Hepatocyte (in vitro differentiated cells): ENCODE measurements around the gene MGMT. TPM values are rescaled to one million over a fixed set of nuclear protein-coding genes. Genes with fewer than 3 reads are reported as not detected.

Source experiments
- DNase-seq: peaks from one replicate; pipeline ENCODE4 v3.0.0-alpha.2; 2016; ENCODE audit warnings: low spot score
- H2AFZ ChIP-seq: fragments of 200-600 bp; sonication (generic); 2 replicates; pipeline ENCODE4 v1.6.0; 2016; ENCODE audit warnings: antibody characterized with exemption, mild to moderate bottlenecking
- H3K27ac ChIP-seq: fragments of 200-600 bp; sonication (generic); 2 replicates; pipeline ENCODE4 v1.5.1; 2016; ENCODE audit warnings: mild to moderate bottlenecking
- H3K27me3 ChIP-seq: fragments of 200-600 bp; sonication (generic); 2 replicates; pipeline ENCODE4 v1.6.1; 2016
- H3K36me3 ChIP-seq: fragments of 200-600 bp; sonication (generic); replicated peaks from 2 replicates; pipeline ENCODE4 v1.5.1; 2016; ENCODE audit warnings: low read depth; ENCODE audit not compliant: insufficient read depth
- H3K4me1 ChIP-seq: fragments of 200-600 bp; sonication (generic); 2 replicates; pipeline ENCODE4 v1.5.1; 2016; ENCODE audit warnings: mild to moderate bottlenecking, moderate library complexity; ENCODE audit not compliant: insufficient read depth
- H3K4me2 ChIP-seq: fragments of 200-600 bp; sonication (generic); 2 replicates; pipeline ENCODE4 v1.6.0; 2016
- H3K4me3 ChIP-seq: fragments of 200-600 bp; sonication (generic); 2 replicates; pipeline ENCODE4 v1.5.1; 2016; ENCODE audit warnings: mild to moderate bottlenecking
- H3K79me2 ChIP-seq: fragments of 200-600 bp; sonication (generic); 2 replicates; pipeline ENCODE4 v1.6.0; 2017; ENCODE audit warnings: mild to moderate bottlenecking
- H3K9me2 ChIP-seq: fragments of 200-600 bp; sonication (generic); replicated peaks from 2 replicates; pipeline ENCODE4 v1.6.0; 2017; ENCODE audit warnings: mild to moderate bottlenecking; ENCODE audit not compliant: insufficient read depth
- H3K9me3 ChIP-seq: fragments of 200-600 bp; sonication (generic); 2 replicates; pipeline ENCODE4 v1.5.1; 2016; ENCODE audit warnings: low read depth, mild to moderate bottlenecking
- H4K20me1 ChIP-seq: fragments of 200-600 bp; sonication (generic); 2 replicates; pipeline ENCODE4 v1.6.0; 2016; ENCODE audit warnings: mild to moderate bottlenecking; ENCODE audit not compliant: insufficient read depth, poor library complexity, severe bottlenecking
- EZH2 ChIP-seq: fragments of 200-600 bp; sonication (generic); IDR thresholded peaks from 2 replicates; pipeline ENCODE4 v1.6.1; 2016; ENCODE audit warnings: antibody characterized with exemption, mild to moderate bottlenecking, borderline replicate concordance
- EZH2phosphoT487 ChIP-seq: fragments of 200-600 bp; sonication (generic); IDR thresholded peaks from one replicate; pipeline ENCODE4 v1.6.1; 2018; ENCODE audit warnings: antibody characterized with exemption, mild to moderate bottlenecking, low read depth, moderate library complexity; ENCODE audit not compliant: unreplicated experiment, severe bottlenecking
- WGBS: methylation state at CpG from one replicate; pipeline ENCODE4 v1.1.6; 2016; ENCODE audit warnings: low lambda C conversion rate; ENCODE audit errors: missing lambda C conversion rate; 5-methylcytosine and 5-hydroxymethylcytosine counted together
- polyA plus RNA-seq: library from polyadenylated mRNA; unstranded; fragments of >200 nt; fragmentation: Nextera tagmentation; extraction: Ambion mirVana; gene quantifications from 2 replicates; pipeline ENCODE4 v1.2.1, GENCODE V29; 2016
- total RNA-seq: library from RNA; depleted of rRNA; stranded (reverse); fragments of >200 nt; gene quantifications from 2 replicates; pipeline ENCODE4 v1.2.3, GENCODE V29; 2014
- TF ChIP-seq, protein P1 (sequence below): fragments of 200-600 bp; sonication (generic); IDR thresholded peaks from 2 replicates; pipeline ENCODE4 v1.5.1; 2016; ENCODE audit warnings: antibody characterized with exemption, mild to moderate bottlenecking; ENCODE audit not compliant: poor library complexity

MGMT gene
- total and polyA plus RNA-seq, 2 experiments from 2014 or later = 41.5 to 41.9 TPM

DNA sequence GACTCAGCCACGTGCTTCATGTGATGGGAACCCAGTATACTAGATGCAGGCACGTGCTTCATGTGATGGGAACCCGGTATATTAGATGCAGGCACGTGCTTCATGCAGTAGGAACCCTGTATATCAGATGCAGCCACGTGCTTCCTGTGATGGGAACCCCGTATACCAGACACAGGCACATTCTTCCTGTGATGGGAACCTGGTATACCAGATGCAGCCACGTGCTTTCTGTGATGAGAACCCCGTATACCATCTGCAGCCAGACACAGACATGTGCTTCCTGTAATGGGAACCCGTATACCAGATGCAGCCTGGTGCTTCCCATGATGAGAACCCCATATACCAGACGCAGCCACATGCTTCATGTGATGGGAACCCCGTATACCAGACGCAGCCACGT lies 44.0 kb downstream of the MGMT start:
- no peak for DNase-seq

DNA sequence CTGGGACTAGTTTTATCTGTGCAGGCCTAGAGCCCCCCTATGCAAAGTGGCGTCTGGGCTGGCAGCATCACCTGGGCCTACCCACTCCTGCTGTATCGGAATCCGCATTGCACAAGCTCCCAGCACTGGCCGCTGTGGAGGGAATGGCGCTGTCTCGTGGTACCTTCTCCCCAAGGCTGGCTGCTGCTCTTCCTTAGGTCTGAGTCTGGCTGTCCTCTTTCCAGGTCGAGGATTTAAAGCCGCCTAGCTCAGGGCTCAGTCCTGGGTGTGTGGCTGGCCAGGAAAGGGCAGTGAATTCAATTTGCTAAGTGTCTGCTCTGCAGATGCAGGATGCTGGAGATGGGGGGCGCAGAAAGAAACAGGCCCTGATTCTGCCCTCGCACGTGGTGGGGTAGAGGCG lies 44.7 kb downstream of the MGMT start:
- DNase-seq = no peak
- TF ChIP-seq, protein P1, sequence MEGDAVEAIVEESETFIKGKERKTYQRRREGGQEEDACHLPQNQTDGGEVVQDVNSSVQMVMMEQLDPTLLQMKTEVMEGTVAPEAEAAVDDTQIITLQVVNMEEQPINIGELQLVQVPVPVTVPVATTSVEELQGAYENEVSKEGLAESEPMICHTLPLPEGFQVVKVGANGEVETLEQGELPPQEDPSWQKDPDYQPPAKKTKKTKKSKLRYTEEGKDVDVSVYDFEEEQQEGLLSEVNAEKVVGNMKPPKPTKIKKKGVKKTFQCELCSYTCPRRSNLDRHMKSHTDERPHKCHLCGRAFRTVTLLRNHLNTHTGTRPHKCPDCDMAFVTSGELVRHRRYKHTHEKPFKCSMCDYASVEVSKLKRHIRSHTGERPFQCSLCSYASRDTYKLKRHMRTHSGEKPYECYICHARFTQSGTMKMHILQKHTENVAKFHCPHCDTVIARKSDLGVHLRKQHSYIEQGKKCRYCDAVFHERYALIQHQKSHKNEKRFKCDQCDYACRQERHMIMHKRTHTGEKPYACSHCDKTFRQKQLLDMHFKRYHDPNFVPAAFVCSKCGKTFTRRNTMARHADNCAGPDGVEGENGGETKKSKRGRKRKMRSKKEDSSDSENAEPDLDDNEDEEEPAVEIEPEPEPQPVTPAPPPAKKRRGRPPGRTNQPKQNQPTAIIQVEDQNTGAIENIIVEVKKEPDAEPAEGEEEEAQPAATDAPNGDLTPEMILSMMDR = no peak
- no peak for TF ChIP-seq EZH2phosphoT487
- no peak for TF ChIP-seq EZH2
- H3K4me3 ChIP-seq = no peak overlapping the region
- no peak overlapping the region for H3K27ac ChIP-seq
- no peak overlapping the region for H2AFZ ChIP-seq
- 96% methylated on average over 12 of the region's 12 CpGs for WGBS
- H3K9me3 ChIP-seq = no peaks in the 10 kb centered on the region
- H3K36me3 ChIP-seq = no peaks in the 10 kb centered on the region
- H3K4me2 ChIP-seq = no peak overlapping the region
- no peaks in the 10 kb centered on the region for H3K9me2 ChIP-seq
- no peaks in the 10 kb centered on the region for H3K4me1 ChIP-seq
- no peaks in the 10 kb centered on the region for H4K20me1 ChIP-seq
- peaks cover 15% of the 10 kb centered on the region for H3K79me2 ChIP-seq
- H3K27me3 ChIP-seq = no peaks in the 10 kb centered on the region

More for the DNA sequence above, 44.0 kb downstream of the MGMT start:
- peaks cover 20% of the 10 kb centered on the region for H3K79me2 ChIP-seq
- H3K27ac ChIP-seq = no peak overlapping the region
- no peaks in the 10 kb centered on the region for H3K27me3 ChIP-seq
- TF ChIP-seq EZH2phosphoT487 (no peak), EZH2 (no peak)
- TF ChIP-seq, protein P1 = no peak
- H4K20me1 ChIP-seq = no peaks in the 10 kb centered on the region
- no peaks in the 10 kb centered on the region for H3K9me3 ChIP-seq
- no peaks in the 10 kb centered on the region for H3K36me3 ChIP-seq
- no peak overlapping the region for H2AFZ ChIP-seq
- H3K9me2 ChIP-seq = no peaks in the 10 kb centered on the region
- H3K4me3 ChIP-seq = no peak overlapping the region
- 97% methylated on average over 13 of the region's 13 CpGs for WGBS
- H3K4me1 ChIP-seq = no peaks in the 10 kb centered on the region
- H3K4me2 ChIP-seq = no peak overlapping the region

DNA sequence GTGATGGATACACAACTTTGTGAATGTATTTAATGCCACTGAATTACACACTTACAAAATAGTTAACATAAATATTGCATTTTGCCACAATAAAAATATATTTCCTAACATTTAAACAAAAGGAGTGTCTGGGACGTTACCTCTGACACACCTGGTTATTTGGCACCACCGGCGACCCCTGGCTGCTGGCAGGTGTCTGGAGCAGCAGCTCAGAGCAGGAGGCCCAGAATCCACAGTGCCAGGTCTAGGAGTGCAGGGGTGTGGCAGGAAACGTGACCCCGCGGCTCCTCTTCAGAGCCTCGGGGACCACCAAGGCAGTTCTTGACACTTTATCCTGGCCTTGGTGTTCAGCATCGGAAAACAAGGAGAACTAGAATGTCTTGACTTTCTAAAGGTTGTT lies 46.3 kb downstream of the MGMT start:
- H3K4me3 ChIP-seq = no peak overlapping the region
- WGBS = 77% methylated on average over 8 of the region's 8 CpGs
- TF ChIP-seq, protein P1 = peak; percentile 2
- TF ChIP-seq EZH2phosphoT487 (no peak), EZH2 (no peak)

More for the DNA sequence above, 46.3 kb downstream of the MGMT start:
- Histone ChIP-seq H3K9me3 (no peaks in the 10 kb centered on the region), H3K9me2 (no peaks in the 10 kb centered on the region), H3K4me1 (no peaks in the 10 kb centered on the region), H3K36me3 (no peaks in the 10 kb centered on the region), H3K27me3 (no peaks in the 10 kb centered on the region), H4K20me1 (no peaks in the 10 kb centered on the region), H3K79me2 (peaks cover 3% of the 10 kb centered on the region), H2AFZ (no peak overlapping the region), H3K27ac (no peak overlapping the region), H3K4me2 (no peak overlapping the region)
- no peak for DNase-seq
